Measurements from ENCODE around the gene TRIM71.

Gene TRIM71

GRCh38 chr3:32946973-32947788, 129.4 kb downstream of the TRIM71 start:
- DNase-seq, result no peak
